Mesendoderm (in vitro differentiated cells): ENCODE measurements around the gene KCNIP2.

Experiments
- DNase-seq: peaks from one replicate; pipeline ENCODE4 v3.0.0; 2013
- H2AK5ac ChIP-seq: 2 replicates; pipeline ENCODE4 v1.6.1; 2013; ENCODE audit warnings: low read length, inconsistent platforms
- H2BK120ac ChIP-seq: 2 replicates; pipeline ENCODE4 v1.6.1; 2013; ENCODE audit warnings: low read depth, mild to moderate bottlenecking, low read length, moderate library complexity, mixed read lengths
- H2BK15ac ChIP-seq: replicated peaks from 2 replicates; pipeline ENCODE4 v1.6.1; 2013; ENCODE audit warnings: low read depth, mild to moderate bottlenecking, moderate library complexity
- H2BK5ac ChIP-seq: 2 replicates; pipeline ENCODE4 v1.6.1; 2013; ENCODE audit warnings: low read length, inconsistent platforms
- H3K18ac ChIP-seq: 2 replicates; pipeline ENCODE4 v1.6.1; 2013; ENCODE audit warnings: mild to moderate bottlenecking, low read length, mixed read lengths
- H3K23ac ChIP-seq: one replicate; pipeline ENCODE4 v1.6.1; 2013; ENCODE audit warnings: low read length
- H3K27ac ChIP-seq: 2 replicates; pipeline ENCODE4 v1.5.1; 2013; ENCODE audit warnings: low read depth, mild to moderate bottlenecking, inconsistent platforms, low read length, moderate library complexity
- H3K27me3 ChIP-seq: 2 replicates; pipeline ENCODE4 v1.6.1; 2013; ENCODE audit warnings: low read length, control low read depth, mild to moderate bottlenecking, inconsistent platforms; ENCODE audit not compliant: insufficient read depth, poor library complexity
- H3K36me3 ChIP-seq: 2 replicates; pipeline ENCODE4 v1.6.1; 2013; ENCODE audit warnings: low read length, inconsistent platforms; ENCODE audit not compliant: control insufficient read depth, insufficient read depth
- H3K4ac ChIP-seq: one replicate; pipeline ENCODE4 v1.6.1; 2013; ENCODE audit warnings: low read depth, mild to moderate bottlenecking, low read length, moderate library complexity
- H3K4me1 ChIP-seq: 2 replicates; pipeline ENCODE4 v1.6.1; 2013; ENCODE audit warnings: low read depth, low read length, inconsistent platforms; ENCODE audit not compliant: control insufficient read depth
- H3K4me2 ChIP-seq: 2 replicates; pipeline ENCODE4 v1.6.1; 2013; ENCODE audit warnings: low read length
- H3K4me3 ChIP-seq: 2 replicates; pipeline ENCODE4 v1.5.1; 2013; ENCODE audit warnings: mild to moderate bottlenecking, low read length
- H3K56ac ChIP-seq: one replicate; pipeline ENCODE4 v1.6.1; 2013; ENCODE audit warnings: low read length
- H3K79me1 ChIP-seq: 2 replicates; pipeline ENCODE4 v1.6.1; 2013; ENCODE audit warnings: low read length, inconsistent platforms
- H3K79me2 ChIP-seq: 2 replicates; pipeline ENCODE4 v1.6.1; 2013; ENCODE audit warnings: mild to moderate bottlenecking, low read length; ENCODE audit not compliant: control insufficient read depth, insufficient read depth
- H3K9ac ChIP-seq: 2 replicates; pipeline ENCODE4 v1.6.1; 2013; ENCODE audit warnings: low read length, inconsistent platforms
- H4K5ac ChIP-seq: one replicate; pipeline ENCODE4 v1.6.1; 2013; ENCODE audit warnings: low read length
- H4K8ac ChIP-seq: one replicate; pipeline ENCODE4 v1.6.1; 2013; ENCODE audit warnings: low read depth, mild to moderate bottlenecking, control low read depth, low read length, moderate library complexity
- WGBS: extraction: QIAGEN DNeasy Blood & Tissue Kit; methylation state at CpG from one replicate; pipeline ENCODE4 v1.1.7; 2013; ENCODE audit warnings: low lambda C conversion rate, missing lambda C conversion rate; ENCODE audit not compliant: insufficient coverage; ENCODE audit errors: extremely low coverage; 5-methylcytosine and 5-hydroxymethylcytosine counted together

Gene KCNIP2

DNA sequence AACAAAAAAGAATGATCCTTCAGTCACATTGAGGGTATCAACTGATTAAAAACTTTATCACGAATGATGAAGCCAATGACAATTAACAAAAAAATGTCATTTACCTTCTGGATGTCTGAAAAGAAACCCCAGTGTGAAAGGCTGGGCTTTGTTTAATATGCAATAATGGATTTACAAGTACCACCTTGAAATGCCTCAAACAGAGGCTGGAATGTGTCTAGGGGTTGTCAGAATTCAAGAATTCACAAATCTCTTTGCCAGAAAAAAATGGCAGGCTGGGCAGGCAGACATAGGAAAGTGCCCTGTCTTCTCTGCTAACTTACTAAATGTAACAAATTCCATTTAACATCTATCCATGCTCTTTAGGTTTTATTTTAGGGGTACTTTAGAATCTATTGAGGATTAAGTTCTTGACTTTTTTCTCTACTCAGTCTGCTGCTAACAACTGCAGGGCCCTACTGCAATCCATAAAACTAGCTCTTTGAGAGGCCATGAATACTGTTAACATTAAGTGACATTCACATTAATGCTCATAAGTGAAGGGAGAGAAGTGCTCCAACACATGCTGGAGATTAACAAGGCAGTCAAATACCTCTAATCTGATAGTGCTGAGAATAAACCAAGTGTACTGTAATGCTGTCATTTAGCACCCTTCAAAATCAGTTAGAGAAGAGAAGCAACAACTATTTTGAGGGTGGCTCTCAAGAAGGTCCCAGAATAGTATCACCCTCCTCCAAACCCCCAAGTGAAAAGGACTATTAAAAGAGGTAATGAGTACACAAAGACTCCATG lies 43.1 kb upstream of the KCNIP2 start:
- Histone ChIP-seq H3K27me3 (no peaks in the 10 kb centered on the region), H3K4me1 (no peaks in the 10 kb centered on the region), H2BK120ac (no peak overlapping the region), H3K18ac (no peak overlapping the region), H3K23ac (no peak overlapping the region), H3K9ac (no peak overlapping the region), H3K36me3 (no peaks in the 10 kb centered on the region), H2BK5ac (no peak overlapping the region), H3K4ac (no peak overlapping the region), H3K4me2 (no peak overlapping the region), H3K27ac (no peak overlapping the region), H4K8ac (no peak overlapping the region), H2BK15ac (no peak overlapping the region), H3K79me1 (no peaks in the 10 kb centered on the region), H3K56ac (no peak overlapping the region), H3K79me2 (no peaks in the 10 kb centered on the region), H3K4me3 (no peak overlapping the region), H2AK5ac (no peak overlapping the region), H4K5ac (no peak overlapping the region)
- WGBS, result no CpG with 5 or more reads among the region's 1 CpG
- no peak for DNase-seq

DNA sequence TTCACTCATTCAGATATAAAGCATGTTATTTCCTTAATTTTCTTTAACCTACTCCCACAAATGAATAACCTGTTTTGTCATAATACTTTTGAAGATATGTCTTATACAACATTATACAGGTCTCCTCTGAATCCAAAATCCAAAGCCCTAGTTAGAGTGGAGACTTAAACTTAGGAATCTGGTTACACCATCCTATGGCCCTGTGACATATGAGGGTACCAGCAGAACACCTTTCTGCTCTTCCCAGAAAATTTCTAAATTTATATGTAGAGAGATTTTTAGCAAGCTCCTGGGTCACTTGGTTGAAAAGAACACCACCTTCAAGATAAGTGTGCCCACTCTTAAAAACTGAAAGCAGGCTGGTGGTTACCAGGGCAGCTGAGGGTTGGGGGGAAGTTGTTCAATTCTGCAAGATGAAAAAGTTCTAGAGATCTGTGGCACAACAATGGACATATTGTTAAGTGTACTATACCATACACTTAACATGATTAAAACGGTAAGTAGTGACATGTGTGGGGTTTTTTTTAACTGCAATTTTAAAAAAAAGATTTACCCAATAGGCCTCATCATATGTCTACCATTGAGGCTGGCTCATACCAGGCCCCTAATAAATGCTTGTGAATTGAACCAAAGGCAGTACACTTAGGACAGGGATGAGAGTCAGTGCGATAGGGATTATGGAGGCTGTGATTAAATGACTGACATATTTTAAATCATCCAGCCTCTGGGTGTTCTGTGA lies 37.6 kb upstream of the KCNIP2 start:
- H3K23ac ChIP-seq, result no peak overlapping the region
- WGBS, result no CpG with 5 or more reads among the region's 2 CpGs
- no peak overlapping the region for H3K4me3 ChIP-seq
- H2AK5ac ChIP-seq, result no peak overlapping the region
- no peaks in the 10 kb centered on the region for H3K4me1 ChIP-seq
- no peaks in the 10 kb centered on the region for H3K36me3 ChIP-seq
- no peak overlapping the region for H3K18ac ChIP-seq
- no peaks in the 10 kb centered on the region for H3K79me2 ChIP-seq
- H4K5ac ChIP-seq, result no peak overlapping the region
- no peak overlapping the region for H3K9ac ChIP-seq
- H3K27me3 ChIP-seq, result no peaks in the 10 kb centered on the region
- H3K4ac ChIP-seq, result no peak overlapping the region
- no peak for DNase-seq
- H4K8ac ChIP-seq, result no peak overlapping the region
- H3K79me1 ChIP-seq, result no peaks in the 10 kb centered on the region
- no peak overlapping the region for H3K27ac ChIP-seq
- H2BK15ac ChIP-seq, result no peak overlapping the region
- H3K56ac ChIP-seq, result no peak overlapping the region
- H2BK120ac ChIP-seq, result no peak overlapping the region
- H3K4me2 ChIP-seq, result no peak overlapping the region
- H2BK5ac ChIP-seq, result no peak overlapping the region

DNA sequence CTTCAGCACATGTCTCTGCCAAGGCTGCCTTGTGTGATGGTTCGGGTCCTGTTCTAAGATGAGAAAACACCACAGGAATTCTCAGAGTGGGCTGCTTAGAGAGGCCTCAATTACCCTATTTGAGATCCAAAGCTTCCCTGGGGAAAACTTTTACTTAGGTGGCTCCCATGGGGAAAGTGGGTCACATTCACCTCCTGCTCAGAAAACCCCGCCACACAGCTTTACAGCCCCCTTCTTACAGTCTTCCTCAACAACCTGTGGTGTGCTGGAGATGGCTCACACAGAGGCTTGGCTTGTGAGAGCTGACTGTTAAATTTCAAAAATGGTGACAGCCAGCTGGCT lies 36.6 kb upstream of the KCNIP2 start:
- H3K4ac ChIP-seq, result no peak overlapping the region
- no peak overlapping the region for H3K27ac ChIP-seq
- H3K23ac ChIP-seq, result no peak overlapping the region
- no peak for DNase-seq
- H2AK5ac ChIP-seq, result no peak overlapping the region
- no peak overlapping the region for H3K9ac ChIP-seq
- WGBS, result no CpG with 5 or more reads among the region's 2 CpGs
- no peaks in the 10 kb centered on the region for H3K27me3 ChIP-seq
- no peak overlapping the region for H4K8ac ChIP-seq
- H3K4me2 ChIP-seq, result no peak overlapping the region
- H3K36me3 ChIP-seq, result no peaks in the 10 kb centered on the region
- no peak overlapping the region for H3K4me3 ChIP-seq
- no peaks in the 10 kb centered on the region for H3K4me1 ChIP-seq
- no peak overlapping the region for H2BK5ac ChIP-seq
- no peak overlapping the region for H3K18ac ChIP-seq
- H4K5ac ChIP-seq, result no peak overlapping the region
- no peak overlapping the region for H3K56ac ChIP-seq
- H3K79me2 ChIP-seq, result no peaks in the 10 kb centered on the region
- H3K79me1 ChIP-seq, result no peaks in the 10 kb centered on the region
- no peak overlapping the region for H2BK15ac ChIP-seq
- H2BK120ac ChIP-seq, result no peak overlapping the region

DNA sequence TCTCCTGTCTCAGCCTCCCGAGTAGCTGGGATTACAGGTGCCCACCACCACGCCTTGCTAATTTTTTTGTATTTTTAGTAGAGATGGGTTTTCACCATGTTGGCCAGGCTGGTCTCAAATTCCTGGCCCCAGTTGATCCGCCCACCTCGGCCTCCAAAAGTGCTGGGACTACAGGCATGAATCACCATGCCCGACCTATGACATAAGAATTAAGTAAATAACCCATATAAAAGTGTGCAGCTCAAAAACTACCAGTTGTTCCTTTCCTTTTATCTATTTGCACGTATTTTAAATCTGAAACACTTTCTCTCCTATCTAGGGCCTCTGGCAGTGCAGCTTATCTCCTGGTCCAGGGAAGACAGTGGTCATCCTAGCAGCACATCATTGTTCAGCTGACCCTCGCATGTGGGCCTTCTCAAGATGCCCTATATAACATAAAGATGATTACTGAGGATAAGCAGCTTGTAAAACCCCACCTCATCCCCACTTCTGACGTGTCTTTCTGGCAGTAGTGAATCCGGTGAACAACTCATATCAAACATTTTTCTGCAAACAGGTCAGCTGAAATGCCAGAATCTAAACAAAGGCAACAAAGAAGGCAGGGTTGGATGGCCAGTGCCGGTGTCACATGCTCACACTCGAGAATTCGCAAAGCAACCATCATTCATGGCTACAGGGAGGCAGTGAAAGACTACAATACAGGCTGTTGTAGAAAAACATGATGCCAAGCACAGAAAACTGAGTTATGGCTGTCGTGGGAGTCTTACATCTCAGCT lies 36.0 kb upstream of the KCNIP2 start:
- no peak for DNase-seq
- no peak overlapping the region for H2BK120ac ChIP-seq
- no peaks in the 10 kb centered on the region for H3K36me3 ChIP-seq
- no peak overlapping the region for H3K4me2 ChIP-seq
- H3K56ac ChIP-seq, result no peak overlapping the region
- H3K9ac ChIP-seq, result no peak overlapping the region
- no CpG with 5 or more reads among the region's 13 CpGs for WGBS
- no peaks in the 10 kb centered on the region for H3K27me3 ChIP-seq
- no peak overlapping the region for H2BK5ac ChIP-seq
- H3K27ac ChIP-seq, result no peak overlapping the region
- no peak overlapping the region for H2AK5ac ChIP-seq
- no peak overlapping the region for H4K5ac ChIP-seq
- no peaks in the 10 kb centered on the region for H3K79me2 ChIP-seq
- no peak overlapping the region for H3K18ac ChIP-seq
- no peak overlapping the region for H2BK15ac ChIP-seq
- H4K8ac ChIP-seq, result no peak overlapping the region
- H3K4ac ChIP-seq, result no peak overlapping the region
- H3K79me1 ChIP-seq, result no peaks in the 10 kb centered on the region
- H3K4me1 ChIP-seq, result no peaks in the 10 kb centered on the region
- H3K4me3 ChIP-seq, result no peak overlapping the region
- H3K23ac ChIP-seq, result no peak overlapping the region

DNA sequence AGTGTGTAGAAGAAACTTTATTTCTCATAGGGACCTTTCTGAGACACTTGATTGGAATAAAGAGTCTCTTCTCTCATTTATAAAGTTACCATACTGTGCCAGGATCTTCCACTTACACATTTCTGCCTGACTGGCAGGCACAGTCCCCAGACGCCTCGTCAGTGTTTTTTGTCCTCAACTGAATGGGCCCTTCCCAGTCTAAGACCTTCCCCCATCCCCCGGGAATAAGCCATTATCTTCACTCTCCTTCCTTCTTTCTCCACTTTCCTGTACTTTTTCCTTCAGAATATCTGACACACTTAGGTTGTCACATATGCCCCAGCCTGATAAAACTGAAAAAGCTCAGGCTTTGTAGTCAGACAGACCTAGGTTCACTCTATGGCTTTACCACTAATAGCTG lies 35.3 kb upstream of the KCNIP2 start:
- Histone ChIP-seq H3K27ac (no peak overlapping the region), H3K56ac (no peak overlapping the region), H3K27me3 (no peaks in the 10 kb centered on the region), H3K4me3 (no peak overlapping the region), H3K9ac (no peak overlapping the region), H3K4ac (no peak overlapping the region), H2BK15ac (no peak overlapping the region), H3K18ac (no peak overlapping the region), H4K8ac (no peak overlapping the region), H3K4me2 (no peak overlapping the region), H3K79me1 (no peaks in the 10 kb centered on the region), H2BK120ac (no peak overlapping the region), H3K4me1 (no peaks in the 10 kb centered on the region), H3K36me3 (no peaks in the 10 kb centered on the region), H2BK5ac (no peak overlapping the region), H3K79me2 (no peaks in the 10 kb centered on the region), H3K23ac (no peak overlapping the region), H2AK5ac (no peak overlapping the region), H4K5ac (no peak overlapping the region)
- no peak for DNase-seq
- no CpG with 5 or more reads among the region's 3 CpGs for WGBS
